Fibroblast of mammary gland (primary cell): Measurements from ENCODE around the gene TOR4A.

ENCODE experiments used
- DNase-seq: peaks from one replicate; pipeline ENCODE4 v3.0.0-alpha.2; 2010; ENCODE audit warnings: low read depth
- H3K4me3 ChIP-seq: 2 replicates; pipeline ENCODE4 v1.5.1; 2011; ENCODE audit warnings: low read depth, mild to moderate bottlenecking, low read length, moderate library complexity; ENCODE audit not compliant: control insufficient read depth
- TF ChIP-seq, protein P1 (sequence below): conservative IDR thresholded peaks from 2 replicates; pipeline ENCODE4 v1.5.1; 2011; ENCODE audit warnings: low read depth, low read length, inconsistent platforms; ENCODE audit not compliant: control insufficient read depth, insufficient read depth

Gene TOR4A

GRCh38 chr9:137251194-137251461 is 26.4 kb upstream of the TOR4A start, which contains the start of gene STPG3:
TSS of gene STPG3 (plus strand) at chr9:137251286. CDS start at chr9:137251287, 1 bp downstream.
- DNase-seq = no peak
- H3K4me3 ChIP-seq = no peak within 1 kb of the TSS
- TF ChIP-seq, protein P1, sequence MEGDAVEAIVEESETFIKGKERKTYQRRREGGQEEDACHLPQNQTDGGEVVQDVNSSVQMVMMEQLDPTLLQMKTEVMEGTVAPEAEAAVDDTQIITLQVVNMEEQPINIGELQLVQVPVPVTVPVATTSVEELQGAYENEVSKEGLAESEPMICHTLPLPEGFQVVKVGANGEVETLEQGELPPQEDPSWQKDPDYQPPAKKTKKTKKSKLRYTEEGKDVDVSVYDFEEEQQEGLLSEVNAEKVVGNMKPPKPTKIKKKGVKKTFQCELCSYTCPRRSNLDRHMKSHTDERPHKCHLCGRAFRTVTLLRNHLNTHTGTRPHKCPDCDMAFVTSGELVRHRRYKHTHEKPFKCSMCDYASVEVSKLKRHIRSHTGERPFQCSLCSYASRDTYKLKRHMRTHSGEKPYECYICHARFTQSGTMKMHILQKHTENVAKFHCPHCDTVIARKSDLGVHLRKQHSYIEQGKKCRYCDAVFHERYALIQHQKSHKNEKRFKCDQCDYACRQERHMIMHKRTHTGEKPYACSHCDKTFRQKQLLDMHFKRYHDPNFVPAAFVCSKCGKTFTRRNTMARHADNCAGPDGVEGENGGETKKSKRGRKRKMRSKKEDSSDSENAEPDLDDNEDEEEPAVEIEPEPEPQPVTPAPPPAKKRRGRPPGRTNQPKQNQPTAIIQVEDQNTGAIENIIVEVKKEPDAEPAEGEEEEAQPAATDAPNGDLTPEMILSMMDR = no peak

- TF ChIP-seq, protein P1 = no peak
- no peak overlapping the region for H3K4me3 ChIP-seq
- no peak for DNase-seq
Measured at GRCh38 chr9:137251490-137252268, 25.8 kb upstream of the TOR4A start.

GRCh38 chr9:137252555-137253506 is 24.7 kb upstream of the TOR4A start:
- TF ChIP-seq, protein P1 = no peak
- H3K4me3 ChIP-seq = no peak overlapping the region
- no peak for DNase-seq

- H3K4me3 ChIP-seq = peak overlapping the region; percentile 68
- TF ChIP-seq, protein P1 = no peak
- no peak for DNase-seq
Measured at GRCh38 chr9:137253717-137254623, 23.6 kb upstream of the TOR4A start.

GRCh38 chr9:137254624-137255447 is 22.7 kb upstream of the TOR4A start, which contains the start of gene NELFB:
TSS of gene NELFB (plus strand) at chr9:137255327.
- peak; percentile 72 for DNase-seq
- TF ChIP-seq, protein P1 = no peak
- peak within 1 kb of the TSS; percentile 87 for H3K4me3 ChIP-seq
